ENCODE measurements around the gene ESRRA.
A peak's percentile ranks its signal among the peaks of the same experiment; 100 is the strongest.
"Not testable (repeated sequence)": the region's sequence is repeated elsewhere in the genome, so short reads cannot be mapped to it uniquely, and the experiment has no call there.

ESRRA gene

DNA sequence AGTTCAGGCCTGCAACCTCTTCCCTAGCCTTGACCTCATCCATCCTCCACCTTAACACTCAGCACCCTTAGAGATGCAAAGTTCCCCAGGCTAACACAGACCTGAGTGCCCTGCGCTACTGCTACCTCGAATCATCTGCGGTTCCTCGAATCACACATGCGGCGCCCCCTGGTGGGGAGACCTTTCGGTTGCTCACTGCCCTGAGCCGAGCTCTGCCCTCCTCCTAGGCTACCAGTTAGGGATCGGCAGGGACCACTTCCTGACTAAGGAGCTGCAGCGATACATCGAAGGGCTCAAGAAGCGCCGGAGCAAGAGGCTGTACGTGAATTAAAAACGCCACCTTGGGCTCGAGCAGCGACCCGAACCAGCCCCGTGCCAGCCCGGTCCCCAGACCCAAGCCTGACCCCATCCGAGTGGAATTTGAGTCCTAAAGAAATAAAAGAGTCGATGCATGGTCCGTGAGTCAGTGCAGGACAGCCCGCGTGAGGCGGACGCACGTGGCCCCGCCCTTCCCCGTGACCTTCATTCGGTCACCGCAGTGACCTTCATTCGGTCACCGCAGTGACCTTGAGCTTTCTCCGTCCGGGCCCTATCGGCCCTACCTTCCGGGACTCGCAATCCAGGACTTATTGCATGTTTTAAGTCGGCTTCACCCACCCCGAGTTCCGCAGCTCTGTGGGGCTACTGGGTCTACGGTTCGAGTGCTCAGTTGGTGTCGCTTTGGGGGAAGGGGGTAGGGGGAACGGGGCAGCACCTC is 830 bp upstream of the ESRRA start:
- DNase-seq, result peak; percentile 91 to 99 (median 96)
- intact Hi-C loops (cut with DNase I), result loop anchor here (2.0 kb wide), 1 partner anchor 34 kb away; no protein-coding TSS in a partner anchor

DNA sequence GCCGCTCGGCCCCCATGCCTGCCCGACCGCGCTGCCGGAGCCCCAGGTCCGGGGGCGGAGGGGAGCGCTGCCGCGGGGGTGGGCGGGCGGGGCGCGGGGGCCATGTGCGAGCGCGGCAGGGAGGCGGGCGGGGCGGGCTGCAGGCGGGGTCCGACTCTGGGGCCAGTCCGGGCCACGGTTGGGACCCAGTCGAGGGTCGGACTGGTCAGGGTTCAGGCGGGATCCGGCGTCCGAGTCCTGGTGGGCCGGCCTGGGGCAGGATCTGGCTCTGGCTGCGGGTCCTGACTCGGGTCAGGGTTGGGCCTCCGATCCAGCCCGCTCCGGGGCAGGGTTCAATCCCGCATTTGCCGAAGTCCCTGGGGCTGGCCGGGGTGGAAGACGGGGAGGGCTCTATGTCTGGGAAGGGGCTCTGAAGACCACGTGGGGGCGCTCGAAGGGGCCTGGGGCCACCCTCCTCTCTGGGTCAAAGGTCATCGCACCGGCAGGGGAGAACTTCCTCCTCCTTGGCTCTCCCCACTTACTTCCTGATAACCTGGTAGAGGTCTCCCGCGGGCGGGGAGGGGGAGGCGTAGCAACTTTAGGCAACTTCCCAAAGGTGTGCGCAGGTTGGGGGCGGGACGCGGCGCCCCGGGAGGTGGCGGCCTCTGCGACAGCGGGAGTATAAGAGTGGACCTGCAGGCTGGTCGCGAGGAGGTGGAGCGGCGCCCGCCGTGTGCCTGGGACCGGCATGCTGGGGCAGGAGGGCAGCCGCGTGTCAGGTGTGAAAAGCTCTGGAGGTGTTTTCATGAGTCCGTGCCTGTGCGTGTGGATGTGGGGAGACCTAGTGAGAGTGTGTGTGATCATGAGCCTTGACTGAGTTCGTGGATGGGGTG is 603 bp downstream of the ESRRA start:
- intact Hi-C loops (cut with DNase I), result loop anchor here (2.0 kb wide), 1 partner anchor 35 kb away; no protein-coding TSS in a partner anchor
- DNase-seq, result peak; percentile 46 to 82 (median 64)

DNA sequence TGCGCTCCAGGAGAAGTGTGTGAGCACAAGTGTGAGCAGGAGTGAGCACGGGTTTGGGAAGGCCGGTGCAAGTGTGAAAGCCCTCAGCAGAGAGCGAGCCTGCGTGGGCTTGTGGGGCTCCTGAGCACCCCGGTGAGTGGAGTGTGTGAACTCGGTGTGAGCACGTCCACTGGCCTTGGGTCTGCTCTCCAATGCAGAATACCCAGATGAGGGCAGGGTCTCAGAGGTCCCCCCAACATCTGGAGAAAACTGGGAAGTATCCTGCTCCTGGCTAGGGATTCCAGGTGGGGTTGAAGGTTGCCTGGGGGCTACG is 1.2 kb downstream of the ESRRA start:
- intact Hi-C loops (cut with DNase I), result no loop called here
- peak in 3 of 42 donors; percentile 17 to 41 (median 36) for DNase-seq

DNA sequence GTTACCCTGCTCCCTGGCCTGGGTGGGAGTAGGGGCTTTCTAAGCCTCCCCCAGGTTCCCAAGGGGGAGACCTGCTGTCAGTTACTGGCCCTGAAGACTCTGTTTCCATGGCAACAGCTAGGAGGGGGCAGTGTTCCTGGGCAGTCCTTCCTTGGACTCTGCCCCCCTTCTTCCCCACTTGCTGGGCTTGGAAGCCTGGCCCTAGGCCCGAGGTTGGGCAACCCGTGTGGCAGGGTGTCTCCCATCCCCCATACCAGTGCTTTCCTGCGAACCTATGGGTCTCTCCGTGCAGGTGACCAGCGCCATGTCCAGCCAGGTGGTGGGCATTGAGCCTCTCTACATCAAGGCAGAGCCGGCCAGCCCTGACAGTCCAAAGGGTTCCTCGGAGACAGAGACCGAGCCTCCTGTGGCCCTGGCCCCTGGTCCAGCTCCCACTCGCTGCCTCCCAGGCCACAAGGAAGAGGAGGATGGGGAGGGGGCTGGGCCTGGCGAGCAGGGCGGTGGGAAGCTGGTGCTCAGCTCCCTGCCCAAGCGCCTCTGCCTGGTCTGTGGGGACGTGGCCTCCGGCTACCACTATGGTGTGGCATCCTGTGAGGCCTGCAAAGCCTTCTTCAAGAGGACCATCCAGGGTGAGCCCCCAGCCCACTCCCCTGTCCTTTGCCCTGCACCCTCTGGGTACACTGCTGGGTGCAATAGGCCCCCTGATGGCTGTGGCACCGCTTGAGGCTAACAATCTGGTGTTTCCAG is 1.7 kb downstream of the ESRRA start:
- intact Hi-C loops (cut with DNase I), result no loop called here
- DNase-seq, result peak in 12 of 42 donors; percentile 37 to 63 (median 49)

DNA sequence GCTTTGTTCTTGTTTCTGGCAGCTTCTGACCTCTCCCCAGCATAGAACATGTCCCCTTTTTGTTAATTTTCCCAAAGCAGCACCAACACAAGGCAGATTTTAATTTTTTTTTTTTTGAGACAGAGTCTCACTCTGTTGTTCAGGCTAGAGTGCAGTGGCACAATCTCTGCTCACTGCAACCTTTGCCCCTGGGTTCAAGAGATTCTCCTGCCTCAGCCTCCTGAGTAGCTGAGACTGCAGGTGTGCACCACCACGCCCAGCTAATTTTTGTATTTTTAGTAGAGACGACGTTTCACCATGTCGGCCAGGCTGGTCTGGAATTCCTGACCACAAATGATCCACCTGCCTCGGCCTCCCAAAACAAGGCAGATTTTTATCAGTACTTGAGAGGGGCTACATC is 2.5 kb downstream of the ESRRA start:
- intact Hi-C loops (cut with DNase I); DNase-seq: not testable (repeated sequence)

DNA sequence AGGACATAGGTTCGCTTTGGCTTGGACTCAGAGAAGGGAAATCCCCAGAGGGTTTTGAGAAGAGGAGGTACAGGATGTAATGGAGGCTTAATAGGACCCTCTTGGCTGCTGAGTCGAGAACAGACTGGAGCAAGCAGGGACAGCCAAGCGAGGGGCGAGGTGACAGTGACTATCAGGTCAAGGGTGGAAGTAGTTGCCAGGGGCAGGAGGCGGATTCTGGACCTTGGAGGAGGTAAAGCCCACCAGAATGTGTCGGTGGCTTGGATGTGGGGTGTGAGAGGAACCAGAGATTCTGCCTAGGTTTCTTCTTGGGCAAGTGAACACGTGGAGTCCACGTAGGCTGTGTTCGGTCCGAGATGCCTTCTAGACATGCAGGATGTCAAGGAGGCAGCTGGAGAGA is 7.6 kb downstream of the ESRRA start:
- no peak for DNase-seq
- intact Hi-C loops (cut with DNase I), result no loop called here

DNA sequence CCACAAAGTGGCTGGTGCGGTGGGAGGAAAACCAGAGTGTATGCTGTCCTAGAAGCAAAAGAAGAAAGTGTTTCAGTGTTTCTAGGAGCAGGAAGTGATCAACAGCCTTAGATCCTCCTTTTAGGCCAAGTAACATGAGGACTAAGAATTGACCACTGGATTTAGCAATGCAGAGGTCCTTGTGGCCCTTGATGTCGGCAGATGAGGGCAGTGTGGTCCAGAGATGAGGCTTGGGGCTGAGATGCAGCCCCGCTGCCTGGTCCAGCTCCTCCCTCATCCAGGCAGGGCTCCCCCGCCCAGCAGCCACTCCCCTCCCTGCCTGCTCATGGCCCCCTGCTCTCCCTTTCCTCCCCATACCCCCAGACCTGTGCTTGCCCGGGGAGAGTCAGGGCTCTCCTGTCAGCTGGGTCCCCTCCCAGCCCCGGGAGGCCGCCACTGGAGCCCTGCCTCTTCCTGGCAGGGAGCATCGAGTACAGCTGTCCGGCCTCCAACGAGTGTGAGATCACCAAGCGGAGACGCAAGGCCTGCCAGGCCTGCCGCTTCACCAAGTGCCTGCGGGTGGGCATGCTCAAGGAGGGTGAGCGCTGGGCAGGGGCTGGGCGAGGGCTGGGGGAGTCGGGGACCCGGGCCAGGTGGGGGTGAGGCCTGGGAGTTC is 8.3 kb downstream of the ESRRA start:
- intact Hi-C loops (cut with DNase I), result no loop called here
- DNase-seq, result peak in 17 of 42 donors; percentile 30 to 73 (median 43)

DNA sequence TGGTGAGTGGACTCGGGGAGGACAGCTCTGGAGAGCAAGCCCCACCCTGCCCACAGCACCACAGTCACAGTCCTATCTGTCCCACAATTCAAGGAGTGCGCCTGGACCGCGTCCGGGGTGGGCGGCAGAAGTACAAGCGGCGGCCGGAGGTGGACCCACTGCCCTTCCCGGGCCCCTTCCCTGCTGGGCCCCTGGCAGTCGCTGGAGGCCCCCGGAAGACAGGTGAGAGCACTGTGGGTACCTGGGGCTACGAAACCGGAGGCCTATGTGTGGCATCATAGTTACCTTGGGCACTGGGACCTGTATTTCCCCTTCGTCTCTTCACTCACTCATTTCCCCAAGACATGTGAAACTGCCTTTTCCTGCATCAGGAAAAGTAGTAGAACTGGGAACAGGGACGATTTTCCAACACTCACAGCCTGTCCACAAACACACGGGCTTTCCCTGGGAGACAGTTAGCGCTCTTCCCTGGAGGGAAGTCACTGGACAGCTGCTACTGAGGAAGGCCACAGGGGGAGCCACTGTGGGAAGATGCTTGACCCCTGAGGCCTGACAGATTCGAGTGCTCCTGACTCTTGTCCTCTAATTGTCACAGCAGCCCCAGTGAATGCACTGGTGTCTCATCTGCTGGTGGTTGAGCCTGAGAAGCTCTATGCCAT is 9.0 kb downstream of the ESRRA start:
- intact Hi-C loops (cut with DNase I), result no loop called here

DNA sequence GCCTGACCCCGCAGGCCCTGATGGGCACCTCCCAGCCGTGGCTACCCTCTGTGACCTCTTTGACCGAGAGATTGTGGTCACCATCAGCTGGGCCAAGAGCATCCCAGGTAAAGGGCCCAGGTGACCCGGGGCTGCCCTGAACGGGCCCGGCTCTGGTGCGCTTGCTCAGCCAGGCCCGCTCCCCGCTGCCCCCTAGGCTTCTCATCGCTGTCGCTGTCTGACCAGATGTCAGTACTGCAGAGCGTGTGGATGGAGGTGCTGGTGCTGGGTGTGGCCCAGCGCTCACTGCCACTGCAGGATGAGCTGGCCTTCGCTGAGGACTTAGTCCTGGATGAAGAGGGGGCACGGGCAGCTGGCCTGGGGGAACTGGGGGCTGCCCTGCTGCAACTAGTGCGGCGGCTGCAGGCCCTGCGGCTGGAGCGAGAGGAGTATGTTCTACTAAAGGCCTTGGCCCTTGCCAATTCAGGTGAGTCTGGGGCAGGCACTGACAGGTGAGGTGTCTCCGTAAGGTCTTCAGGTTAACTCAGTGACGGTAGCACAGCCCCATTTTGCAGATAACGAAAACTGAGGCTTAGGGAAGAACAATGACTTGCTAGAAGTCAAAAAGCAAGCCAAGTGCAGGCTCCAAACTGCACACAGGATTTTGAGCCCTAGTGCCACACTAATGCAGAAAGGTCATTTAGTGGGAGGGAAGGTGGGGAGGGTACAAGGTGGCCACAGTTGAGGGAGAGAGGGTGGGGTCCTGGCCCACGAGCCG is 9.7 kb downstream of the ESRRA start:
- intact Hi-C loops (cut with DNase I), result loop anchor here (5.0 kb wide), 1 partner anchor 42 kb away; the partner anchor contains the start of gene RPS6KA4
- no peak for DNase-seq

More for the DNA sequence above, 9.0 kb downstream of the ESRRA start:
- DNase-seq, result no peak

DNA sequence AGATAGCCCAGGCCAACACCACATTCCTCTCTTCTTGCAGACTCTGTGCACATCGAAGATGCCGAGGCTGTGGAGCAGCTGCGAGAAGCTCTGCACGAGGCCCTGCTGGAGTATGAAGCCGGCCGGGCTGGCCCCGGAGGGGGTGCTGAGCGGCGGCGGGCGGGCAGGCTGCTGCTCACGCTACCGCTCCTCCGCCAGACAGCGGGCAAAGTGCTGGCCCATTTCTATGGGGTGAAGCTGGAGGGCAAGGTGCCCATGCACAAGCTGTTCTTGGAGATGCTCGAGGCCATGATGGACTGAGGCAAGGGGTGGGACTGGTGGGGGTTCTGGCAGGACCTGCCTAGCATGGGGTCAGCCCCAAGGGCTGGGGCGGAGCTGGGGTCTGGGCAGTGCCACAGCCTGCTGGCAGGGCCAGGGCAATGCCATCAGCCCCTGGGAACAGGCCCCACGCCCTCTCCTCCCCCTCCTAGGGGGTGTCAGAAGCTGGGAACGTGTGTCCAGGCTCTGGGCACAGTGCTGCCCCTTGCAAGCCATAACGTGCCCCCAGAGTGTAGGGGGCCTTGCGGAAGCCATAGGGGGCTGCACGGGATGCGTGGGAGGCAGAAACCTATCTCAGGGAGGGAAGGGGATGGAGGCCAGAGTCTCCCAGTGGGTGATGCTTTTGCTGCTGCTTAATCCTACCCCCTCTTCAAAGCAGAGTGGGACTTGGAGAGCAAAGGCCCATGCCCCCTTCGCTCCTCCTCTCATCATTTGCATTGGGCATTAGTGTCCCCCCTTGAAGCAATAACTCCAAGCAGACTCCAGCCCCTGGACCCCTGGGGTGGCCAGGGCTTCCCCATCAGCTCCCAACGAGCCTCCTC is 10.6 kb downstream of the ESRRA start:
- not testable (repeated sequence) for DNase-seq
- intact Hi-C loops (cut with DNase I), result loop anchor here (5.0 kb wide), 1 partner anchor 41 kb away; the partner anchor contains the start of gene RPS6KA4

DNA sequence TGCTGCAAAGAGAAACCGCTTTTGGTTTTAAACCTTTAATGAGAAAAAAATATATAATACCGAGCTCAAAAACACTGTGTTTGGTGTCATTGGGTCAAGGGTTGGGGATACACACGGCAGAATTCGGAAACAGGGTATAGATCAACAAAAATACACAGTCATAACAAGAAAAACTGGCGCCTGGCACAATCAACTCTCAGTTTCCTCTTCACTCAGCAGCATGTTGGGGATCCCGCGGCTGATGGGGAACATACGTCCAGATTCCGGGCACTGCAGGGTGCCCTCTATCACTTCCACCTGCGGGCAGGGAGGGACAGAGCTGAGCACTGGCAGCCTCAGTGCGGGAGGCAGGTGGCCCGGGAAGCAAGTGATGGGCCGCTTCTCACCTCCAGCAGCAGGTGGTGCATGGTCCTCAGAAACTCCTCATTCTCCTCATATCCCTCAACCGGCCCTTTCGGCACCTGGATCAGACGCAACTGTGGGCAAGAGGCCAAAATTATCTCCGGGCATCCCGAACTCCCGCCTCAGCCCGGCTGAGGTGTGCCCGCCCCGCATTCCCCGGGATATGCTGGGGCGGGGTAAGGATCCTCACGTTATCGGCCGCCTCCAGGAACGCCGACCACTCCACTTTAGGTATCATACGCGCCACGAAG is 11.5 kb downstream of the ESRRA start:
- peak in 6 of 42 donors; percentile 14 to 44 (median 30) for DNase-seq
- intact Hi-C loops (cut with DNase I), result loop anchor here (5.0 kb wide), 1 partner anchor 41 kb away; the partner anchor contains the start of gene RPS6KA4

DNA sequence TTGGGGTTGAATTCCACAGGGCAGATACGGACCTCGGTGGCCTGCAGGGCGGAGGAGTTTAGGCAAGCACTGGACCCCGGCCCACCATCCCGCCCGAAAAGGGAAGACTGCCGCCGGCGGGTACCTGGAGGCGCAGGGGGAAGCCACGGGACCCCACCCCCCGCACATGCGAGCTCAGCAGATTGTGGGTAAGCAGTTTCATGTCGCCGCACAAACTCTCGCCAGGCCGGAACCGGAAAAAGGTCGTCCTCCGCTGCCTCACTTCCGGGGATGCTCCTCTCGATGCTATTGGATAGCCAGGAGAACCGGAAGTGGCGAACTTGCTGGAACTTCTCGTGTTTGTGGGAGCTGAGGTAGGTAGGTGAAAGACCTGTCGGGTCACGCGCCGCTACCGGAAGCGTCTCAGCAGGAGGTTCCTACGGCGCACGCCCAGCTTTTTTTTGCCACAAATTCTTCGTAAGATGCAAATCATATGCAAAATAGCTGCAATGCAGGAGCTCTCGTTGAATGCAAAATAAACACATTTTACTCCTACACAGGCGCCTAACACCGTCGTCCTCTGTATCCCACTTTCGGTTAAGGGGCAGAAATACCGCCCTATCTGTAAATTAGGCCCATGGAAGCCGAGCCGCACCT is 12.1 kb downstream of the ESRRA start, which contains the start of gene TRMT112:
TSS of gene TRMT112 (minus strand) at position 235 of the 636 bp plus-strand sequence. CDS start at position 202, 33 bp downstream.
- intact Hi-C loops (cut with DNase I), result loop anchor here (5.0 kb wide), 1 partner anchor 40 kb away; the partner anchor contains the start of gene RPS6KA4
- DNase-seq, result peak; percentile 93 to 99 (median 98)

DNA sequence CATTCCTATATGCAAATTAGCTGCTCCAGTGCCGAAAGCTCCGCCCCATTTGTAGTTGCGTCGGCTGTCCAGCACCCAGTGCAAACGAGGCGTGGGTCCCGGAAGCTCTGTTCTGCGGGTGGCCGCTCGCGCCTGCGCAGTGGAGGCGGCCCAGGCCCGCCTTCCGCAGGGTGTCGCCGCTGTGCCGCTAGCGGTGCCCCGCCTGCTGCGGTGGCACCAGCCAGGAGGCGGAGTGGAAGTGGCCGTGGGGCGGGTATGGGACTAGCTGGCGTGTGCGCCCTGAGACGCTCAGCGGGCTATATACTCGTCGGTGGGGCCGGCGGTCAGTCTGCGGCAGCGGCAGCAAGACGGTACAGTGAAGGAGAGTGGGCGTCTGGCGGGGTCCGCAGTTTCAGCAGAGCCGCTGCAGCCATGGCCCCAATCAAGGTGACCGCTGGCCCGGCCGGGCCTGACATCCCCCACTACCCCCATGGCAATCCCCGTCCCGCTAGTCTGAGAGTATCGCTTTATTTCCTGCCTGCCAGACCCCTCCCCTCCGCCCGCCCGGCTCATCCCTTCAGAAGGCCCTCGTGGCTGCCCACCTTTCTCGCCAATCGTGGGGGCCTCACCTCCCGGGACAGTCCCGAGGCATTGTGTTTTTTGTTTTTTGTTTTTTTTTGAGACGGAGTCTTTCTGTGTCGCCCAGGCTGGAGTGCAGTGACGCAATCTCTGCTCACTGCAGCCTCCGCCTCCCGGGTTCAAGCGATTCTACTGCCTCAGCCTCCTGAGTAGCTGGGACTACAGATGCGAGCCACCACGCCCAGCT is 12.8 kb downstream of the ESRRA start, which contains the start of gene PRDX5:
TSS of gene PRDX5 (plus strand) at position 161 of the 805 bp plus-strand sequence. CDS start at position 256, 95 bp downstream.
- intact Hi-C loops (cut with DNase I), result loop anchor here (5.0 kb wide), 1 partner anchor 39 kb away; the partner anchor contains the start of gene RPS6KA4

More for the DNA sequence above, 12.8 kb downstream of the ESRRA start, which contains the start of gene PRDX5:
- peak; percentile 94 to 99 (median 97) for DNase-seq
